Mesodermal cell (in vitro differentiated cells): ENCODE results near the gene C1orf185. TPM values are rescaled to one million over a fixed set of nuclear protein-coding genes. Genes with fewer than 3 reads are reported as not detected.

Experiments
- H3K27ac ChIP-seq: 2 replicates; pipeline ENCODE4 v1.7.0; 2013; ENCODE audit warnings: mild to moderate bottlenecking, low read depth, low read length, moderate library complexity; ENCODE audit not compliant: severe bottlenecking
- H3K36me3 ChIP-seq: 2 replicates; pipeline ENCODE4 v1.7.1; 2013; ENCODE audit warnings: mild to moderate bottlenecking, low read length, moderate library complexity; ENCODE audit not compliant: control insufficient read depth, insufficient read depth
- H3K4me1 ChIP-seq: one replicate; pipeline ENCODE4 v1.7.1; 2013; ENCODE audit warnings: mild to moderate bottlenecking, low read length; ENCODE audit not compliant: insufficient read depth, control insufficient read depth, poor library complexity, severe bottlenecking
- H3K4me3 ChIP-seq: 2 replicates; pipeline ENCODE4 v1.7.0; 2013; ENCODE audit warnings: low read length, control low read depth, mild to moderate bottlenecking; ENCODE audit not compliant: insufficient read depth, poor library complexity, severe bottlenecking; ENCODE audit errors: extremely low read depth
- H3K9me3 ChIP-seq: 2 replicates; pipeline ENCODE4 v1.7.1; 2013; ENCODE audit warnings: mild to moderate bottlenecking, low read length, moderate library complexity; ENCODE audit not compliant: control insufficient read depth
- WGBS, 2 experiments: methylation state at CpG; one replicate each; pipeline ENCODE4 v1.1.5; 2013; ENCODE audit warnings: missing lambda C conversion rate in 2 of 2; ENCODE audit not compliant: insufficient coverage in 2 of 2; 5-methylcytosine and 5-hydroxymethylcytosine counted together
- polyA plus RNA-seq, 2 experiments: library from polyadenylated mRNA; stranded (reverse); fragments of 50-300 nt; gene quantifications; one replicate each; pipeline ENCODE4 v1.2.3, GENCODE V29; 2013

C1orf185 gene
- polyA plus RNA-seq (2013, experiment 1 of 2): not detected
- not detected for polyA plus RNA-seq (2013, experiment 2 of 2)

DNA sequence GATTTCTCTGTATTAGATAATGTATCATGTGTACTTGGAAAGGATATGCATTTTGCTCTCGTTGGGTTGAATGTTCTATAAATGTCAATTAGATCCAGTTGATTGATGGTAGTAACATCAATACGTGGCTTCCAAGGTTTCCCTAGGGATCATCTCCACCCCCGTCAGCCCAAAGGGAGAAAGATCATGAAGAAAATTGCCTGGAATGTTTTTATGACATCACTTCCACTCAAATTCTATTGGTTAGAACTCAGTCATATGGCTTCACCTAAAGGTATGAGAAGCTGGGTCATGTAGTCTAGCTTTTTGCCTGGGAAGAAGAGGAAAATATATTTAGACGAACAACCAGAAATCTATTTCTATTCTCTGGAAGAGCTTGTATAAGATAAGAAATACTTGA lies at the start of gene C1orf185:
Gene C1orf185, plus strand, starts transcription at position 253 of the 400 bp plus-strand sequence. Its CDS starts 6 bp downstream, at position 259.
- H3K36me3 ChIP-seq: no peaks in the 10 kb centered on the region
- no peaks in the 10 kb centered on the region for H3K9me3 ChIP-seq
- 79 to 83% methylated on average over 2 of the region's 4 CpGs for WGBS, 2 experiments
- H3K4me3 ChIP-seq: no peak within 1 kb of the TSS
- H3K4me1 ChIP-seq: no peaks in the 10 kb centered on the region
- H3K27ac ChIP-seq: no peak within 1 kb of the TSS

DNA sequence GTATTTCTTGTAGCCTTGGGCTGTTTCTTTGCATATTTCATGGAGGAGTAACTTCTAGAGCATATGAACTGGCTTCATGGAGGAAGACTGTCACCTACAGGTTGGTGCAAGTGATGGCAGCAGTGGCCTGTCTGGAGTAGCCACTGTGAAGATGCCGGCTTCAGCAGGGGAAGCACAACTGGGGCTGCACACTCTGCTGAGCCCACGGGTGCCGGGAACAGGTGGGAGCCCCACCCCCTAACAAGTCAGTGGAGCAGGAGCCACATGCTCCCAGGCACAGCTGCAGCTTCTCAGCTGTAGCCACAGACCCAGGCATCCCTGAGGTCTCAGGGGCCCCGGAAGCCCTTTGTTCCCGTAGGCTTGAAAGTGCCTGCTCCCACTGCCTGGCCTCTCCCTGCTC lies 43.2 kb upstream of the C1orf185 start:
- Histone ChIP-seq H3K4me3 (no peak overlapping the region), H3K4me1 (peaks cover 12% of the 10 kb centered on the region), H3K9me3 (no peaks in the 10 kb centered on the region), H3K36me3 (no peaks in the 10 kb centered on the region), H3K27ac (no peak overlapping the region)
- WGBS, 2 experiments: 86 to 87% methylated on average over 3 to 5 of the region's 5 CpGs

DNA sequence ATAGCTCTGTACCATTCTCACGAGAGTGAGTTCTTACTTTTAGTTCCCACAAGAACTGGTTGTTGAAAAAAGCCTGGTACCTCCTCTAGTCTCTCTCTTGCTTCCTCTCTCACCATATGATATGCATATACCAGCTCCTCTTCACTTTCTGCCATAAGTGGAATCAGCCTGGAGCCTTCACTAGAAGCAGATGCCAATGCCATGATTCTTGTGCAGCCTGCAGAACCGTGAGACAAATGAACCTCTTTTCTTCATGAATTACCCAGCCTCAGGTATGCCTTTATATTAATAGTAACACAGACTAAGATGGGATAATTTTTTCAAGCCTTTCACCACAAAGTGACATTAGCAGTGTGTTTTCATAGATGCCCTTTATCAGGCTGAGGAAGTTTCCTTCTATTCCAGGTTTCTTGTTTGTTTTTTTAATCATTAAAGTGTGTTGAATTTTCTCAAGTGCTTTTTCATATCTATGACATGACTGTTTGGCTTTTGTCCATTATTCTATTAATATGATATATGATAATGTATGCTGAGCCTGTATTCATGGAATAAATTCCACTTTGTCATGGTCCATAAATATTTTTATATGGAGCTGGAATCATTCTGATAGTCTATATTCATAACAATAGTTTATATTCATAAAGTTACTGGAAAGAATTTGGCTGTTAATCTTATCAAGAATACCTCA lies 40.7 kb upstream of the C1orf185 start:
- no peaks in the 10 kb centered on the region for H3K36me3 ChIP-seq
- WGBS, 2 experiments: 83 to 100% methylated on average over 1 of the region's 2 CpGs
- H3K4me3 ChIP-seq: no peak overlapping the region
- H3K4me1 ChIP-seq: peaks cover 12% of the 10 kb centered on the region
- no peaks in the 10 kb centered on the region for H3K9me3 ChIP-seq
- H3K27ac ChIP-seq: no peak overlapping the region

DNA sequence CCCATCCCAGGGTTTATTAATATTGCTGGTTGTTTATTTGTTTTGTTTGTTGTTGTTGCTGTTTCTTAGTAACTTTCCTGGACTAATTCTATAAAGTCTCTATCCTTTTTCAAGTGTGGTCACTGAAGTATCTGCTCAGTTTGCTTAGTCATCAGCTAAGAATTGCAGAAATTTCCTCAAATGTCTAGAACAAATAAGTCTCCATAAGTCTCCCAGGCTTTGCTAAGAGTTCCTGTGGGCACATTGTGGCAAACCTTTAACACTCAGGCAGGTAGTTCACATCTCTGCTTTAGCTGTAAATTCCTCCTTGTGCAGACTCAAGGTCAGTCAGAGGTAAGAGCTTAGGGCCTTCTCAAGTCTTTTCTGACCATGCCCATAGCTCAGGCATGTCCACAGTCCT lies 38.9 kb upstream of the C1orf185 start:
- H3K36me3 ChIP-seq: no peaks in the 10 kb centered on the region
- peaks cover 12% of the 10 kb centered on the region for H3K4me1 ChIP-seq
- peak overlapping the region; percentile 74 for H3K27ac ChIP-seq
- H3K4me3 ChIP-seq: no peak overlapping the region
- no peaks in the 10 kb centered on the region for H3K9me3 ChIP-seq

DNA sequence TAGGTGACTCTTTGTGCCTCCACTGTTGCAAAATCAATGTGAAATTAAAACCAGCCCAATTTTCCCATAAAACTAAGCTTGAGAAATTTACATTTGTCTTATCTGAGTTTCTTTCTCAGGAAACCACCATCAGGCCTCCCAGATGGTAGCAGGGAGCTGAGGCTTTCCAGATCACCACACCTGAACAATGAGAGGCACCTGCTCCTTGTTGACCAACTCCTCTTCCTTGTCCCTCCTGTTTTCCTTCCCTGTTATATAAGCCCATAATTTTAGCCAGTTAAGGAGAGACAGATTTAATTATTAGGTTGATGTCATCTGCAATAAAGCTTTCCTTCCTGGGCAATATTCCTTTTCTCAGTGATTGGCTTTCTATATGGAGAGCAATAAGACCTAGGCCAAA lies 32.0 kb upstream of the C1orf185 start:
- Histone ChIP-seq H3K4me3 (no peak overlapping the region), H3K27ac (no peak overlapping the region)

DNA sequence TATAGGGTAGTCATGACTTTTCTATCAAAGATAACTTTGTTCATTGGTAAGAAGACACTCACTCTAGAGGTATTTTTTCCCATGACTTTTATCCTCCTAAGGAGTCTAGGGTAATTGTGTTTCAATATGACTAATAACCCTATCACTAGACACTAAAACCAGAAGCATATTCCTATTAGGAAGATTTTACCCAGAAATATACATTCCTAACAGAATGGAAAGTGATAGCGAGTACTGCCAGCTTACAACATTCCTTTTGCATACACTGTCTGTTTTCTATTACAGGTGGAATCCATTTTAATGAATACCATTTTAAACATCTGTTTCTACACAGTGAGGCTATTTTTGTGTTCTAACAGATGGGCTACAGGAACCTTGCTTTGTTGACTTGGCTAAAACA lies 31.4 kb upstream of the C1orf185 start:
- H3K9me3 ChIP-seq: no peaks in the 10 kb centered on the region
- 100% methylated on average over 1 of the region's 1 CpG; no CpG with 5 or more reads in 1 of the 2 experiments for WGBS, 2 experiments
- H3K36me3 ChIP-seq: no peaks in the 10 kb centered on the region

More for the DNA sequence above, 32.0 kb upstream of the C1orf185 start:
- H3K4me1 ChIP-seq: no peaks in the 10 kb centered on the region
- no peaks in the 10 kb centered on the region for H3K9me3 ChIP-seq
- no peaks in the 10 kb centered on the region for H3K36me3 ChIP-seq

DNA sequence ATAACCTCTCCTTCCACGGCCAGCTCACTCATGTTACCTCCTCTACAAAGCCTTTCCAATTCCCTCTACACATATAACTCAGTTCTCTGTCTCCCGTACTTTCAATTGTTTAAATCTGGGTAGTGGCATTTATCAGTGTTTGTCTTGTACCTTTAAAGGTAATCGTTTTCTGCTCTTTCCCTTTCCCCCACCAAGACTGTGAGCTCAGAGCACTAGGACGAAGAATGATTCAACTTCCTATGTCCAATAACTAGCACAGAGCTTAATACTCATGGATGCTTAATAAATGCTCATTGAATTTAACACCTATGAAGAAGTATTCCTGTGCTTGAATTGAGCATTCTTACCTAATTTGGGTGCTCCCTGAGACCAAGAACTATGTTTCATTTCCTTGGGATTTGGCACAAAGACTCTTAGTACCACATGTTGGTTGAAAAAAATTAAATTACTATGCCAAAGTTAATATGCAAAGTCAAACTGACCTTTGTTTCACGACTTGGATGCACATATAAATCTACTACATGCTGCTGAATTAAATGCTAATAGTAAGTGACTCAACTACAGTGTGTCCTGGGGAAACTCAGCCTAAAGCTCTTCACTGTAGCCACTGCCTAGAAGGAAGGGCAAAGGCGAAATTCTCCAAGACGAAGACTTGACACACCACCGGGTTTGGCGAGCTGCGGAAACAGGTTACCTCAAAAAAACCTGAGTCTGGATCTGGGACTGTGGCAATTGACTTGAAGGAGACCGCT lies 30.6 kb upstream of the C1orf185 start:
- H3K4me3 ChIP-seq: no peak overlapping the region
- H3K36me3 ChIP-seq: no peaks in the 10 kb centered on the region
- H3K27ac ChIP-seq: no peak overlapping the region
- 86 to 98% methylated on average over 5 to 7 of the region's 11 CpGs for WGBS, 2 experiments
- H3K9me3 ChIP-seq: no peaks in the 10 kb centered on the region
- no peaks in the 10 kb centered on the region for H3K4me1 ChIP-seq

More for the DNA sequence above, 31.4 kb upstream of the C1orf185 start:
- Histone ChIP-seq H3K4me3 (no peak overlapping the region), H3K27ac (no peak overlapping the region), H3K4me1 (no peaks in the 10 kb centered on the region)

DNA sequence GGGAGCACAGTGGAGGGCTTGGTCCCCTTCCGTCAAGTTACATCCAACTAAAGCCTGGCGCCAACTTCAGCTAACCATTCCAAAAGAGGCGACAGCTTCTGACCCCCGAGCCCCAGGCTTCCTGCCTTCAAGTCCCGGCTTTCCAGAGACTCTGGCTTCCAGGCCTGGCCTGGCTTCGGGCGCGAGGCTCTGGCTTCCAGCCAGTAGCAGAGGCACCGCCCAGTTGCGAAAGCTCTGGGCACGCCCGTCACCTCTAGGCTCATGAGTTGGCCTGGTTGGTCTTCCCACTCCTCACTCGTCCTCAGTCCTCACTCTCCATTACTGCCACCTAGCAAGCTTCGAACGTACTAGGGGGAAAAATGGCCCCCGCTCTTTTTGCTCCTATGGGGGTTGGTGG lies 30.0 kb upstream of the C1orf185 start:
- Histone ChIP-seq H3K36me3 (no peaks in the 10 kb centered on the region), H3K27ac (no peak overlapping the region), H3K4me1 (no peaks in the 10 kb centered on the region), H3K9me3 (no peaks in the 10 kb centered on the region), H3K4me3 (no peak overlapping the region)
- WGBS, 2 experiments: 87 to 96% methylated on average over 12 to 13 of the region's 16 CpGs

DNA sequence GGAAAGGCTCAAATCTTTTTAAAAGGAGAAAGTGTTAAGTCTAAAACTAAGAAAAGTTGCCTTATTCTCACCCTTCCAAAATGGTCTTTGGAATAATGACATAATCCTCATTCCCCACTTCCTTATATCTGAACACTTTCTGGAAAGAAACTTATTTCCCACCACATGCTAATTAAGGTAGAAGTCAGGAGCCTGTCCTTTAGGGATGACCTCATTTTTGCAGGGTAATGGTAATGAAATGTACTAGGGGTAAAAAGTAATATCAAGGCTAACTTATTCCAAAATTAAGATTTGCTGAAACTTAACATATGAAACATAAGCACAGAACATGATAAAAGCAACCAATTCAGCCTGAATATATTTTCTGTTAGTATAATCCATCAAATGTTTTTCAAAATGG lies 29.4 kb upstream of the C1orf185 start:
- Histone ChIP-seq H3K4me1 (no peaks in the 10 kb centered on the region), H3K4me3 (no peak overlapping the region), H3K27ac (no peak overlapping the region), H3K9me3 (no peaks in the 10 kb centered on the region), H3K36me3 (no peaks in the 10 kb centered on the region)

DNA sequence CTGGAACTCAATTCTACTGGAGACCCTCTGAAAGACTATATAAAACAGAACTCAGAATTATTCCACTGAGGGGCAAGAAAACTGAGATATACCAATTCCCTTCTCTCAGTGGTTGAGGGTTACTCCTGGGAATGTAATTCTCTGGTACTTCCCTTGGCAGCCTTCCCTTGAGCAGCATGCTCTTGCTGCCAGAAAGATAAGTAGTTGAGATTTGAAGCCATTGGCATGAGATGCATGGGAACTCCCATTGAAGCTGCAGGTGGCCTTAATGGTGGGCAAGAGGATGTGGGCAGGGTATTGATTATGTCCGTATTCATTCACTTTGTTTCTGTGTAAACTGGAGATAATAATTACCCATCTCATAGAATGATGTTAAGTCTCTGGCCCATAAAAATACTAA lies 28.6 kb upstream of the C1orf185 start:
- Histone ChIP-seq H3K4me1 (no peaks in the 10 kb centered on the region), H3K36me3 (no peaks in the 10 kb centered on the region), H3K9me3 (no peaks in the 10 kb centered on the region), H3K27ac (no peak overlapping the region), H3K4me3 (no peak overlapping the region)
- no CpG with 5 or more reads among the region's 1 CpG for WGBS, 2 experiments
